Ovary (tissue), 10 donors: ENCODE data around the gene ATP6V1D. TPM values are rescaled to one million over a fixed set of nuclear protein-coding genes. Genes with fewer than 3 reads are reported as not detected.
"Not testable (repeated sequence)": the region's sequence is repeated elsewhere in the genome, so short reads cannot be mapped to it uniquely, and the experiment has no call there.

Experiments
- DNase-seq, 5 donors: peaks; one replicate each; pipeline ENCODE4 v3.0.0-alpha.2; 2019 to 2020
- H3K27ac ChIP-seq, 2 donors: fragments of 200-600 bp; one replicate each; pipeline versions ENCODE4 v1.5.1 to v1.8.0; 2019 to 2022
- H3K27me3 ChIP-seq: fragments of 200-600 bp; one replicate; pipeline ENCODE4 v1.8.0; 2022
- H3K36me3 ChIP-seq: fragments of 200-600 bp; sonication (generic); one replicate; pipeline ENCODE4 v1.5.1; 2019
- H3K4me1 ChIP-seq: one replicate; pipeline ENCODE4 v1.8.1; 2013; ENCODE audit warnings: mild to moderate bottlenecking, moderate library complexity; ENCODE audit not compliant: insufficient read depth
- H3K4me3 ChIP-seq: fragments of 200-600 bp; sonication (generic); one replicate; pipeline ENCODE4 v1.5.1; 2017
- H3K9me3 ChIP-seq, 2 donors: fragments of 200-600 bp in 1 of 2; sonication (generic) in 1 of 2; one replicate each; pipeline versions ENCODE4 v1.5.1 to v1.8.1; 2013 to 2019; ENCODE audit warnings: mild to moderate bottlenecking in 1 of 2, moderate library complexity in 1 of 2
- EP300 ChIP-seq: sonication (generic); formaldehyde crosslinking; IDR thresholded peaks from one replicate; pipeline ENCODE4 v1.6.1; 2017; ENCODE audit warnings: antibody characterized with exemption
- POLR2A ChIP-seq: fragments of 450-650 bp; IDR thresholded peaks from one replicate; pipeline ENCODE4 v1.6.1; 2017; ENCODE audit warnings: antibody characterized with exemption, mild to moderate bottlenecking, moderate library complexity
- WGBS, 3 donors: extraction: QIAGEN DNeasy Blood & Tissue Kit in 1 of 3; methylation state at CpG; one replicate each; pipeline versions ENCODE4 v1.1.5 to v1.1.7; 2013 to 2017; 5-methylcytosine and 5-hydroxymethylcytosine counted together
- intact Hi-C, 4 donors: fragments of 100-400 bp; cut with DNase I; formaldehyde crosslinking; loops; one replicate each; pipeline versions ENCODE4 v1.11.0 to v1.15.1; 2022 to 2023
- long read RNA-seq, 3 donors: library from polyadenylated mRNA in 2 of 3; unstranded in 2 of 3; transcript quantifications; one replicate each; pipeline ENCODE4 v2.0.0 and lab custom pipeline, GENCODE V29; 2021 to 2026
- polyA plus RNA-seq, 2 donors: library from polyadenylated mRNA; stranded (reverse); fragments of 200-250 nt in 1 of 2; fragments of 350-450 nt in 1 of 2; fragmentation: Illumina TruSeq in 1 of 2; extraction: RNeasy Lipid Tissue Mini Kit (QIAGEN cat#74804) in 1 of 2; gene quantifications; one replicate each; pipeline ENCODE4 v1.2.3, GENCODE V29; 2013 to 2014
- total RNA-seq, 7 donors: library from RNA; depleted of rRNA in 2 of 7; stranded (reverse); fragments of >200 nt in 2 of 7; fragmentation: NEBNext Ultra II Directional in 3 of 7; extraction: Animal tissue kit (Norgen Biotek cat#: 25700) in 3 of 7; gene quantifications; one replicate each; pipeline versions ENCODE4 v1.1.0 to v1.2.4, GENCODE V29; 2016 to 2023
- TF ChIP-seq, protein P1 (sequence below), 3 donors: fragments of 450-650 bp in 2 of 3; fragments of 200-600 bp in 1 of 3; IDR thresholded peaks; one replicate each; pipeline versions ENCODE4 v1.5.1 to v1.8.0; 2016 to 2022; ENCODE audit warnings: antibody characterized with exemption in 3 of 3, mild to moderate bottlenecking in 1 of 3
- donor health status: DM: no; HTN: no; CAD: no; lungs with moderate emphysema.
- donor health status: DM: no; HTN: no; CAD: no.
- donor health status: Bipolar disorder and iron deficiency.
- donor health status: DM: yes; HTN: yes; CAD: no.
- donor health status: DM: no; HTN: no; CAD: no.
- donor health status: DM: yes; HTN: yes; CAD: no.

ATP6V1D gene
- total RNA-seq: 10 to 100 TPM; 30.7 to 54.1 (median 35.4) TPM
- polyA plus RNA-seq: 10 to 100 TPM; 21.5 to 77.1 TPM
- long read RNA-seq, donor 1, transcript ATP6V1D-201 (9 exons, 1,845 nt): major isoform, 81 of 89 reads
- long read RNA-seq, donor 1, partial matches to known transcripts: 3 of 89 reads
- long read RNA-seq, donor 1, other reads (novel, unspliced or antisense): 5 of 89 reads
- long read RNA-seq, donor 2, transcript ATP6V1D-201 (9 exons, 1,845 nt): major isoform, 43 of 86 reads
- long read RNA-seq, donor 2, partial matches to known transcripts: 36 of 86 reads
- long read RNA-seq, donor 2, other reads (novel, unspliced or antisense): 5 of 86 reads
- long read RNA-seq, donor 3, transcript ATP6V1D-201 (9 exons, 1,845 nt): major isoform, 27 of 31 reads
- long read RNA-seq, donor 3, partial matches to known transcripts: 1 of 31 reads
- long read RNA-seq, donor 3, other reads (novel, unspliced or antisense): 3 of 31 reads

DNA sequence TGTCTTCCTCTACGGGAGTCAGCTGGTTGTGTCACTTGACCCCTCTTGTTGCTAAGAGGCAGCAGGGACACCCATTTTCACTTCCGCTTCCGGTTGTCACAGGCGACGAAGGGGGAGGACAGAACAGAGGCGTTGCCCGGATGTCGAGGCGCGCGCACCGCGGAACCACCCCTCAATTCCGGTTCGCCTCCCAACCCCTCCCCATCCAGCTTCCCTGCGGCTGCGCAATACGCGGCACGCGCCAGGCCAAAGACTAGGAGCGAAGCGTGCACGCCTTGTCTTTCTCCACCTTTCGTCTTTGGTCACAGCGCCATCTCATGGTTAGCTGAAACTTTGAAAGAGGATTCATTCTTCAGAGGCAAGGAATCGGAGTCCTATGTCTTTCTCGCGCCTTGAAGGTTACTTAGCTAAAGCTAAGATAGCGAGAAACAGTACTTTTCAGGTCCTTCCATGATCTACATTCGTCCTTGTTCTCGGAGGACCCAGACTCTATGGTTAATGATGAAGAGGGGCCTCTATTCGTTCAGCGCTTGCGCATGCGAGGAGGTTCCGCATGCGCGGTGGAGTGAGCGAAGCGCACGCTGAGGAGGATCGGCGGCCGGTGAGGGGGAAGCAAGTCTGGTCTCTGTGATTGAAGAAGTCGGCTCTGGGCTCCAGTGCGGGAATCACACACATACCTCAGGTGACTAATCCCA, at the start of gene ATP6V1D, which contains the start of gene EIF2S1:
Gene ATP6V1D (minus strand): TSS at position 30 of the 695 bp plus-strand sequence. CDS start 106 bp downstream, outside the sequence.
Gene EIF2S1 (plus strand): TSS at position 554 of the 695 bp plus-strand sequence. CDS start 4,440 bp downstream, outside the sequence.
- H3K4me3 ChIP-seq: peak within 1 kb of the TSS; percentile 63
- TF ChIP-seq EP300 (no peak), POLR2A (peak; percentile 80)
- TF ChIP-seq, protein P1, sequence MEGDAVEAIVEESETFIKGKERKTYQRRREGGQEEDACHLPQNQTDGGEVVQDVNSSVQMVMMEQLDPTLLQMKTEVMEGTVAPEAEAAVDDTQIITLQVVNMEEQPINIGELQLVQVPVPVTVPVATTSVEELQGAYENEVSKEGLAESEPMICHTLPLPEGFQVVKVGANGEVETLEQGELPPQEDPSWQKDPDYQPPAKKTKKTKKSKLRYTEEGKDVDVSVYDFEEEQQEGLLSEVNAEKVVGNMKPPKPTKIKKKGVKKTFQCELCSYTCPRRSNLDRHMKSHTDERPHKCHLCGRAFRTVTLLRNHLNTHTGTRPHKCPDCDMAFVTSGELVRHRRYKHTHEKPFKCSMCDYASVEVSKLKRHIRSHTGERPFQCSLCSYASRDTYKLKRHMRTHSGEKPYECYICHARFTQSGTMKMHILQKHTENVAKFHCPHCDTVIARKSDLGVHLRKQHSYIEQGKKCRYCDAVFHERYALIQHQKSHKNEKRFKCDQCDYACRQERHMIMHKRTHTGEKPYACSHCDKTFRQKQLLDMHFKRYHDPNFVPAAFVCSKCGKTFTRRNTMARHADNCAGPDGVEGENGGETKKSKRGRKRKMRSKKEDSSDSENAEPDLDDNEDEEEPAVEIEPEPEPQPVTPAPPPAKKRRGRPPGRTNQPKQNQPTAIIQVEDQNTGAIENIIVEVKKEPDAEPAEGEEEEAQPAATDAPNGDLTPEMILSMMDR (IDR thresholded peaks at IDR 0.05): peak; percentile 92 to 99 (median 98)
- H3K36me3 ChIP-seq: no peaks in the 10 kb centered on the region
- no peaks in the 10 kb centered on the region for H3K27me3 ChIP-seq
- intact Hi-C loops: no loop called here
- peaks cover 8% of the 10 kb centered on the region for H3K4me1 ChIP-seq
- DNase-seq: peak; percentile 99
- H3K27ac ChIP-seq: peak within 1 kb of the TSS; percentile 86 to 92
- no peaks in the 10 kb centered on the region for H3K9me3 ChIP-seq
- 0 to 1% (median 0%) methylated on average over 47 of the region's 47 CpGs for WGBS, 3 donors

- H3K36me3 ChIP-seq, H3K4me1 ChIP-seq, H3K27ac ChIP-seq, H3K27me3 ChIP-seq, DNase-seq, H3K4me3 ChIP-seq, intact Hi-C loops, H3K9me3 ChIP-seq: not testable (repeated sequence)
- WGBS, 3 donors: 83 to 89% (median 85%) methylated on average over 7 of the region's 7 CpGs
These were observed 48.7 kb upstream of the ATP6V1D start for GRCh38 chr14:67408122-67408801.

DNA sequence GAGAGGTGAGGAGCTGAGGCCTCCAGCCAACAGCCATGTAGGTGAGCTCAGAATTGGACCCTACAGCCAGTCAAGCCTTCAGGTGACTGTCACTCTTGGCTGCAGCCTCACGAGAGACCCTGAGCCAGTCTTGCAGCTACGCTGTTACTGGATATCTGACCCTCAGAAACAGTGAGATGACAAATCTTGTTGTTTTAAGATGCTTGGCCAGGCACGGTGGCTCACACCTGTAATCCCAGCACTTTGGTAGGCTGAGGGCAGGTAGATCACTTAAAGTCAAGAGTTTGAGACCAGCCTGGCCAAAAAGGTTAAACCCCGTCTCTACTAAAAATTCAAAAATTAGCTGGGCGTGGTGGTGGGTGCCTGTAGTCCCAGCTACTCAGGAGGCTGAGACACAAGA, 46.2 kb upstream of the ATP6V1D start:
- no peak overlapping the region for H3K27ac ChIP-seq
- no peaks in the 10 kb centered on the region for H3K4me1 ChIP-seq
- TF ChIP-seq EP300: no peak
- TF ChIP-seq, protein P1 (IDR thresholded peaks at IDR 0.05): no peak
- TF ChIP-seq POLR2A: no peak
- no peaks in the 10 kb centered on the region for H3K27me3 ChIP-seq
- H3K9me3 ChIP-seq: no peaks in the 10 kb centered on the region
- intact Hi-C loops: no loop called here
- no peak overlapping the region for H3K4me3 ChIP-seq
- no peaks in the 10 kb centered on the region for H3K36me3 ChIP-seq
- no peak for DNase-seq
- WGBS, 3 donors: 90 to 97% (median 96%) methylated on average over 5 of the region's 5 CpGs

- DNase-seq: no peak
- TF ChIP-seq POLR2A (no peak), EP300 (no peak)
- TF ChIP-seq, protein P1 (IDR thresholded peaks at IDR 0.05): no peak
- no peaks in the 10 kb centered on the region for H3K27me3 ChIP-seq
- no peaks in the 10 kb centered on the region for H3K9me3 ChIP-seq
- WGBS, 3 donors: 74 to 79% (median 79%) methylated on average over 4 of the region's 4 CpGs
- intact Hi-C loops: no loop called here
- no peak overlapping the region for H3K27ac ChIP-seq
- no peaks in the 10 kb centered on the region for H3K4me1 ChIP-seq
- no peak overlapping the region for H3K4me3 ChIP-seq
- no peaks in the 10 kb centered on the region for H3K36me3 ChIP-seq
These were observed 40.8 kb upstream of the ATP6V1D start for GRCh38 chr14:67400434-67400833.
